Effector CD8-positive, alpha-beta T cell (primary cell): ENCODE data around the gene KIF1B.
"Not testable (repeated sequence)": the region's sequence is repeated elsewhere in the genome, so short reads cannot be mapped to it uniquely, and the experiment has no call there.

ENCODE experiments used
- DNase-seq: peaks from one replicate; lab custom pipeline; 2025; lab: John Stamatoyannopoulos, UW

KIF1B gene

DNA sequence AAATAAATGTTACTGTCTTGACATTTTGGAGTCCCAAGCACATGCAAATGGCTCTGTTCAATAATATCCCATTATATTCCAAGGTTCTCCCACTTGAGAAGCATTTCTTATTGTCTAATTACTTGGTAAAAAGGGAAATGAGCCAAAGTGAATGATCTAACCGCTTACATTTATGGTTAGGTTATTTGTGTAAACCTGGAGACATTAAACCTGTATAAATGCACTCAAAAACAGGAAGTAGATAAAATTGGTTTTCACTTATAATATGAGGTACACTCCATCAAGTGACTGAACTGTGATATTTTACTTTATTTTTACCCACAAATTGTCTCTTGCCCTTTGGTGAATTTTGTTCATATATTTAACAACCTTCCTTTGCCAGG, 26.8 kb downstream of the KIF1B start:
- no peak for DNase-seq

DNA sequence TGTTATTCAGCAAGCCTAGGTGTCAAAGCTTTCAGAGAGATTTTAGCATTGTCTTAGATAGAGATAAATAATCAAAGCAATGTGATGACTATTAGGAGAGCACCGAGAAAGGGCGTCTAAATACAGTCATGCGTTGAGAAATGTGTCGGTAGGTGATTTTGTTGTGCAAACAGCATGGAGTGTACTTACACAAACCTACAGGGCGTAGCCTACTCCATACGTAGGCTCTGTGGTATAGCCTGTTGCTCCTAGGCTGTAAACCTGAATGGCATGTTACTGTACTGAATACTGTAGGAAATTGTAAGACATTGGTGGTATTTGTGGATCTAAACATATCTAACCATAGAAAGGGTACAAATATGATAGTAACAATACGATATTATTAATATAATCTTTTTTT, 31.8 kb downstream of the KIF1B start:
- no peak for DNase-seq

DNA sequence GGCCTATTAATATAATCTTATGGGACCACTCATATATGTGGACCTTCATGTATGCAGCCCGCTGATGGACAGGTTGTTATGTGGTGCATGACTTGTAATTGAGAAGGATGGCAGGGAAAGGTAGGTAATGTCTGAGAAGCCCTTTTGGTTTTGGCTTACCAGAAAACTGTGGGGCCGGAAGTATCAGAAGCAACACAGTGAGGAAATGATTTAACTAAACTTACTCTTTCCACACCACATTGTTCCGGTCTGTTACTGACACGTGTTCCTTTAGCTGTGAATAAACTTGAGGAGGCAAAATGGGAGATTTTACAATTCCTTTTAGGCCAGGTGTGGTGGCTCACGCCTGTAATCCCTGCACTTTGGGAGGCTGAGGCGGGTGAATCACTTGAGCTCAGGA, 32.4 kb downstream of the KIF1B start:
- no peak for DNase-seq

DNA sequence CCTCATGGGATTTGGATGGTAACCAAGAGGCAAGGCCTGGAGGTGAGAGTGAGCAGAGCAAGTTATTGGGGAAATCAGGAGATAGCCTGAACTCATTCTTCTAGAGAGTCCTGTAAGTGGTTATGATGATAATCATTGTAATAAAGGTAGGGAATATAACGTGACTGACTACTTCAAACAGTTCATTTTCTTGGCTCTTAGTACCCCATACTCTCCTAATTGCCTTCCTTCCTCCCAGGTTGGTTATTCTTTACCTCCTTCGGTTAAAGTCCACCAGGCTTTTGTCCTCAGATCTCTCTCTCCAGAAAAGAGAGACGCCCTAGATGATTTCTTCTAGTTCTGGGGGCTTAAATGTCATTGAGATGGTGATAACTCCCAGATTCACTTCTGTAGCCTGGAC, 35.3 kb downstream of the KIF1B start:
- DNase-seq, result no peak

DNA sequence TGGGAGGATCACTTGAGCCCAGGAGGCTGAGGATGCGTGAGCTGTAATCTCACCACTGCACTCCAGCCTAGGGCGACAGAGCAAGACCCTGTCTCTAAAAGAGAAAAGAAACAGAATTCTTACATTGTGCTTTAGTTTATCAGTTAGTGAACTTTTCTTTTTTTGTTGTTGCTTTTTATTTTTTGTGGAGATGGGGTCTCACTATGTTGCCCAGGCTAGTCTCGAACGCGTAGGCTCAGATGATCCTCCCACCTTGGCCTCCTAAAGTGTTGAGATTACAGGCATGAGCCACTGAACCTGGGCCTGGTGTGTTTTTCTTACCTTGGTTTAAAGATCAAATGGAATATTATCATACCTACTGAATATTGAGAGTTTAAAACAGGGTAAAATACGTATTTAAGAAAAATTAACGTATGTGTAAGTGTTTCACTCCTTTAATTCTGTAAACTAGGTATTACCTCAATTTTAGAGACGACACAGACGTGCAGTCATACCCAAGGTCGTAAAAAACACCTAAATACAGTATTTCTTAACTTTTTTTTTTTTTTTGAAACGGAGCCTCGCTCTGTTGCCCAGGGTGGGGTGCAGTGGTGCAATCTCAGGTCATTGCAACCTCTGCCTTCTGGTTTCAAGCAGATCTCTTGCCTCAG, 39.6 kb downstream of the KIF1B start:
- no peak for DNase-seq

DNA sequence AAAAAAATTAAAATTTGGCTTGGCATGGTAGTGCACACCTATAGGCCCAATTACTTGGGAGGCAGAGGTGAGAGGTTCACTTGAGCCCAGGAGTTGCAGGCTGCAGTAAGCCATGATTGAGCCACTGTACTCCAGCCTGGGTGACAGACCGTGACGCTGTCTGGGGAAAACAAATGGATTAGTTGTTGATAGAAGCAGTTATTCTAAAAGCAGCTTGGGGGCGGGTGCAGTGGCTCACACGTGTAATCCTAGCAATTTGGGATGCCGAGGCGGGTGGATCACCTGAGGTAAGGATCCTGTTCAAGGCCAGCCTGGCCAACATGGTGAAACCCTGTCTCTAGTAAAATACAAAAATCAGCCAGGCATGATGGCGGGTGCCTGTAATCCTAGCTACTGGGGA, 40.3 kb downstream of the KIF1B start:
- no peak for DNase-seq

DNA sequence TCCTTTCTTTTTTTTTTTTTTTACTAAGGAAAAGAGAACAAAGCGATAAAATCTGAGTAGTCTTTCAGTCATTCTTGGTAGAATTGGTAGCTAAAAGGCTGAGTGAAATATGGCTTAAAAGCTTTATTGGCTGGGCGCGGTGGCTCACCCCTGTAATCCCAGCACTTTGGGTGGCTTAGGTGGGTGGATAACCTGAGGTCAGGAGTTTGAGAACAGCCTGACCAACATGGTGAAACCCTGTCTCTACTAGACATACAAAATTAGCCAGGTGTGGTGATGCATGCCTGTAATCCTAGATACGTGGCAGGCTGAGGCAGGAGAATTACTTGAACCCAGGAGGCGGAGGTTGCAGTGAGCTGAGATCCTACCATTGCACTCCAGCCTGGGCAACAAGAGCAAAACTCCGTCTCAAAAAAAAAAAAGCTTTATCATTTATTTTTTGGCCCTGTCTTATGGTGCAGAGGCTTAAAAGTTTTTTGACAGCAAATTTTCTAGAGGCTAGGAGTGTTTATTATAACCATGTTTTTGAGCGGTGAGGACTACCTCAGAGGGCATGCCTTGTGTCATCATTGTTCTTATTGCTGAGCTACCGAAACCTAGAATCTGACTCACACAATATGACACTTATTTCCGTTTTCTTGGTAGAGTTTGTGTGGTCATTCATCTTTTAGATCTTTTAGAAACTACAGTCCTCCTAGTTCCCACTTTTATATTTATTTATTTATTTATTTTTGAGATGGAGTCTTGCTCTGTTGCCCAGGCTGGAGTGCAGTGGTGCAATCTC, 41.1 kb downstream of the KIF1B start:
- DNase-seq, result not testable (repeated sequence)

DNA sequence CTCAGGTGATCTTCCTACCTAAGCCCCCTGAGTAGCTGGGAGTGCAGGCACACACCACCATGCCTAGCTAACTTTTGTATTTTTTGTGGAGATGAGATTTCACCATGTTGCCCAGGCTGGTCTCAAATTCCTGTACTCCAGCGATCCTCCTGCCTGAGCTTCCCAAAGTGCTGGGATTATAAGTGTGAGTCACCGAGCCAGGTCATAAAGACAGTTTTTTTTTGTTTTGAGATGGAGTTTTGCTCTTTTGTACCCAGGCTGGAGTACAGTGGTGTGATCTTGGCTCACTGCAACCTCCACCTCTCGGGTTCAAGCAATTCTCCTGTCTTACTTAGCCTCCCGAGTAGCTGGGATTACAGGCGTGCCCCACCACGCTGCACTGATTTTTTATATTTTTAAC, 42.1 kb downstream of the KIF1B start:
- DNase-seq, result no peak

DNA sequence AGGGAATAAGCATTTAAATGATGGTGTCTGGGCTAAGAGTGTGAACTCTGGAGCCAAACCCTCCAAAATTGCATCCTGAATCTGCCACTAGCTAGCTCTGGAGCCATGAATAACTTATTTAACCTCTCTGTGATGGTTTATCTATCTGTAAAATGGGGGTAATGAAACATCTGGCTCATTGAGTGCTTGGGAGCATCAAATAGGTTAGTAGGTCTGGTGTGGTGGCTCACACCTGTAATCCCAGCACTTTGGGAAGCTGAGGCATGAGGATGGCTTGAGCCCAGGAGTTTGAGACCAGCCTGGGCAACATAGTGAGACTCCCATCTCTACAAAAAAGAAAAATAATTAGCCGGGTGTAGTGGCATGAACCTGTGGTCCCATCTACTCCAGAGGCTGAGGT, 42.8 kb downstream of the KIF1B start:
- DNase-seq, result no peak

DNA sequence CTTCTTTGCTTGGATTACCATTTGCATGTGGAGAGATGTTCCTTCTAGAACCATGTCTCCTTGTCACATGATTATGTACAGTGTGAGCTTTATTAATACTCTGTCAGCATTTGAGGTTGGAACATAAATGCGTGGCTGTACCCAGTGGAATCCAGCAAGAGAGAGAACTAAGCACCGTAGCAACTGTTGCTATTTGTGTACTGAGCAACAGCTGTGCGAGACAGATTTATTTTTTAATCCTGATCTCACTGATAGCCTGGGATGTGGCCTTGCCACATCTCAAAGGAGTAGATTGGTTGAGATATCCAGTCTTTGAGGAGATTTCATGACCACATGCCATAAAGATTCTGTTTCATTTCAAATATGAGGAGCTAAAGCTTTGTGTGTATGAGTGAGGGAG, 43.4 kb downstream of the KIF1B start:
- DNase-seq, result no peak

DNA sequence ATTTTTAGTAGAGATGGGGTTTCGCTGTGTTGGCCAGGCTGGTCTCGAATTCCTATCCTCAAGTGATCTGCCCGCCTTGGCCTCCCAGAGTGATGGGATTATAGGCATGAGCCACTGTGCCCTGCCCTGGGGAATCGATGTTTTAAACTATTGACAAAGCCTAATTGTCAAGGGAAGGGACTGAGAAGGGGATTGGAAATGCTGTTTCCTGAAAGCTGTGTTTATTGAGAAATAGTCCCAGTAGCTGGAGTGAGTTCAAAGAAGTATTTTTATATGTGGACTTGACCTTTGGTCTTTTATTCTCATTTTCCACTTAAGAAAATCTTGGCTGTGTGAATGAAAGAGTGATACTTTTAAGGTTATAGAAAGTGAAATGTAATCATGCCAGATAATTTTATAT, 47.5 kb downstream of the KIF1B start:
- DNase-seq, result no peak

DNA sequence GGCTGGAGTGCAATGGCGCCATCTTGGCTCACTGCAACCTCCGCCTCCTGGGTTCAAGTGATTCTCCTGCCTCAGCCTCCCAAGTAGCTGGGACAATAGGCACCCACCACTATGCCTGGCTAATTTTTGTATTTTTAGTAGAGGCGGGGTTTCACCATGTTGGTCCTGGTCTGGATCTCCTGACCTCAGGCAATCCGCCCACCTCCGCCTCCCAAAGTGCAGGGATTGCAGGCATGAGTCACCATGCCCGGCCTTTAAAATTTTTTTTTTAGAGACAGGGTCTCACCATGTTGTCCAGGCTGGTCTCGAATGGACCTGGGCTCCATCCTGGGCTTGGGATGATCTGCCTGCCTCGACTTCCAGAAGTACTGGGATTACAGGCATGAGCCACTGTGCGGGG, 49.2 kb downstream of the KIF1B start:
- DNase-seq, result not testable (repeated sequence)

DNA sequence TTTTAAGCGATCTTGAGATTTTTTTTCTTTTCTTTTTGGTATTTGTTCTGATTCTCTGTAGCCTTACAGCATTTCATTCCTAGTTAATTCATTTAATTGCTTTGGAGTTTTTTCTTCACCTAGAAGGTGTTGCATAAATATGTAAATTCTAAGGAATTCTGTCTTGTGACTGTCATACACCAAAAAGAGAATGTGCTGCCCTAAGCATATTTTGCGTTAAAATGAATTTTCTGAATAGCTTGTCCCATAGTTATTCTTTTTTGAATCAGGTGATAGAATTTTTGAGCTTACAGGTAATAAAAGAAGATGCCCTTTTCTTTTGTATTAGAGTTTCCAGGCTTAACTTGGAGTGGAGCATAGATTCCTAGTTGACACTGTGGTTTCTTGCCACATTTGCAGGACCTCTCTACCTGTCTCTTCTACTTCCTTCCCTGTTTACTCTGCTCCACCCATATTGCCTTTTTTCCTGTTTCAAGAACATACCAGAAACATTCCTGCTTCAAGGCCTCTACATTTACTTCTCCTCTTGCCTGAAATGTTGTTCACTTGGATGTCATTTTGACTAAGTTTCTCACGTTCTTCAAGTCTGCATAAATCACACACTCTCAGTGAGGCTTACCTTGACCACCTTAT, 53.2 kb downstream of the KIF1B start:
- DNase-seq, result no peak

DNA sequence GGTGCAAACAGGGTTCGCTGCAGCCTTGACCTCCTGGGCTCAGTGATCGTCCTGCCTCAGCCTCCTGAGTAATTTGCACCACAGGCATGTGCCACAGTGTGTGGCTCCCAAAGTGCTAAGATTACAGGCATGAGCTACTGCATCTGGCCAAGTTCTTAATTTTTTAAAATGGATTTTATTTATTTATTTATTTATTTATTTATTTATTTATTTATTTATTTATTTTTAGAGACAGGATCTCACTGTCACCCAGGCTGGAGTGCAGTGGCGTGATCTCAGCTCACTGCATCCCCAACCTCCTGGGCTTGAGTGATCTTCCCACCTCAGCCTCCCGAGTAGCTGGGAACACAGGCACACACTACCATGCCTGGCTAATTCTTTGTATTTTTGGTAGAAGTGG, 54.7 kb downstream of the KIF1B start:
- no peak for DNase-seq

DNA sequence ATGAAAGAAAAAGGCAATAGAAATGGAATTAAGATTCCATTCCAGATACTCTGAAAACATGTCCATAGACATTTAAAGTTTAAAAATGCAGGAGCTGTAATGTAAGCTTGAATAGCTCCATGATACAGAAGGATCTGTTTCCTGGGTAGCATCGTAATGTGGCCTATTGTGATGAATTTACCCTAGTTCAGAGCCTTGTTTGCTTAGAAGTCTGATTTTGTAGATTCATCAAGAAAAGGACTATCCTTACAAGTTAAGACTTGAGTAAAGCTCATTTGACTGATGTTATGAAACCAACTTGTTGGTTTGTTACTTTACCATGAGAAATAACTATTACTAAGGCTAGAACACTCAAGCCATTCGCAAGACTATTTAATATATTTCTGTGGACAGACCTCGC, 55.5 kb downstream of the KIF1B start:
- DNase-seq, result no peak

DNA sequence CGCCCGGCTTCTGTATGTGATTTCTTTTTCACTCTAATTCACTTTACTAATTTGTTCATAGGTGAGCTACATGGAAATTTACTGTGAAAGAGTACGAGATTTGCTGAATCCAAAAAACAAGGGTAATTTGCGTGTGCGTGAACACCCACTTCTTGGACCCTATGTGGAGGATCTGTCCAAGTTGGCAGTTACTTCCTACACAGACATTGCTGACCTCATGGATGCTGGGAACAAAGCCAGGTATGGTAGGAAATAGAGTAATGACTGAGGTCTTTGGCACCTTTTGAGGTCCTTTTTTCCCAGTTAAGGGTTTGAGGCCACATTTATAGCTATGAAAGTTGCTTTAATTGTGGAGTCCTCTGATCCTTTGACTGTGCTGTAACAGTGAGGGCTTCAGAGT, 56.9 kb downstream of the KIF1B start:
- no peak for DNase-seq

DNA sequence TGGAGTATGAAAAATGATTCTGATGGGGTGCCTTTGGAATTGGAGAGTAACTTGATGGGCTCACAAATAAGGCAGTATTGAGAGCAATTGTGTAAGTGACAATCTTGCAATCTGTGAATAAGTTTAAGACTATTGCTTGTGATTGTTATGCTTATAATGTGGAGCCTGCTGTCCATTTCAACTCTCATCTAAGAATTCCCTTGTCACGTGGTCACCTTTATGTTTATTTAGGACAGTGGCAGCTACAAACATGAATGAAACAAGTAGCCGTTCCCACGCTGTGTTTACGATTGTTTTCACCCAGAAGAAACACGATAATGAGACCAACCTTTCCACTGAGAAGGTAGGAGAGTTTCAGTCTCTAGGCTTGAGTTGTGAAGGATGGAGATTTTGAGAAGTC, 57.6 kb downstream of the KIF1B start:
- no peak for DNase-seq

DNA sequence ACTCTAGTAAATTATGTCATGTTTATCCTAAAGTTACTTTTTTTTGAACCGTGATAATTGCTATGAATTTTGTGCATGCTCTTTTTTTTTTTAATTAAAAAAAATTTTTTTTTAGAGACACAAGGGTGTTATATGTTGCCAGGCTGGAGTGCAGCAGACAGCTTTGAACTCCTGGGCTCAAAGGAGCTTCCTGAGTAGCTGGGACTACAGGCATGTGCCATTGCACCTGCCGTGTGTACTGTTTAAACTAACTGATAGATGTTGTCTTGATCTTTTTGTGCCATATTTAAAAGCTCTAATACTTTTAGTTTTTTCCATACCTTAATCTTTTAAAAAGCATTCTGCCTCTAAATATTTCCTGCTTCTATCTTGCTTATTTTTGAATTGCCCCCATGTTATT, 60.7 kb downstream of the KIF1B start:
- no peak for DNase-seq

DNA sequence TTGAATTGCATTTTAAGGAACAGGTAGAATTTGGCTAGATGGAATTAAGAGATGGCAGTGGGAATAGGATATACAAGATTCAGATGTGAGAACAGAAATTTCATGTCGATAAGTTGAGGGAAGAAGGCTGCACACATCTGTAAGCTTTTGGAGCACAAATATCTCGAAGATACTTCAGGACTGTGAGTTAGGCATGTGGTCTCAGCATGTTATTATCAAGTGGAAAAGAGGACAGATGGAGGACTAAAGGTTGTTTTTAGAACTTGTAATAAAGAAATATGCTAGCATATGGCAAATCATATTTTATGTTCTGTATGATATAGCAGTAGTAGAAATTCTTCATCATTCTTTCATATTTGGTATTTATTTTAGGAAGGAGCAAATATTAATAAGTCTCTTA, 61.5 kb downstream of the KIF1B start:
- DNase-seq, result no peak

DNA sequence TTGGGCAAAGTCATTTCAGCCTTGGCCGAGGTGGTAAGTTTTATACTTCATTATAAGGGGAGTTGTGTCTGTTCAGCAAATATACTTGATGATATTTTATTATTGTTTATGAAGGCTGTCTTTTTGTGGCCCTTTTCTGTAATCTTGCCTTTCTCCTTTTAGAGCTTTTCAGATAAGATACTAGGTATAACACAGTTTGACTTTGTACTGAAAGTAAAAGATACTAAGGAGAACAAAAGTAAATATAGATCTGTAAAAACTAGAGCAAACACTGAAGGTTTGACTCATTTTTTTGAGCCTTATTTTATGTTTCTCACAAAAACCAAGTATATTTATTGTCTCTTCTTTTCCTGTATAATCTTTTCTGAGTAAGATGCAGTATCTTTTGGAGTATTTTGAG, 61.9 kb downstream of the KIF1B start:
- no peak for DNase-seq

DNA sequence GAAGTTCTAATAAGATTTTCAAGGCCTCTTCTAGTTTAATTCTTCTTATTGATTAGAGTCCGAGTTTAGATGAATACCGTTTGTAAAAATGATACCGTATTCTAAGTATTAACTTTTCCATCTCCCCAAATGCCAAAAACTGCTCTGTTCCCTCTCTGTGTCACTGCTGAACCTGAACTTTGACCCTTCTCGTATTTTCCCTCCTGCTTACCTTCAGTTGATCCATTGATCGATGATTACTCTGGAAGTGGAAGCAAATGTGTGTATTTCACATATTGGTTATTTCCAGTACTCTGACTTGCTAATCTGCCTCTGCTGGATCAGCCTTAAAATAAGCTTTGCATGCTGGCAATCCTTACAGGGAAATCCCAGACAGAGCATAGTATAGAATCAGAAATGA, 68.5 kb downstream of the KIF1B start:
- DNase-seq, result no peak

DNA sequence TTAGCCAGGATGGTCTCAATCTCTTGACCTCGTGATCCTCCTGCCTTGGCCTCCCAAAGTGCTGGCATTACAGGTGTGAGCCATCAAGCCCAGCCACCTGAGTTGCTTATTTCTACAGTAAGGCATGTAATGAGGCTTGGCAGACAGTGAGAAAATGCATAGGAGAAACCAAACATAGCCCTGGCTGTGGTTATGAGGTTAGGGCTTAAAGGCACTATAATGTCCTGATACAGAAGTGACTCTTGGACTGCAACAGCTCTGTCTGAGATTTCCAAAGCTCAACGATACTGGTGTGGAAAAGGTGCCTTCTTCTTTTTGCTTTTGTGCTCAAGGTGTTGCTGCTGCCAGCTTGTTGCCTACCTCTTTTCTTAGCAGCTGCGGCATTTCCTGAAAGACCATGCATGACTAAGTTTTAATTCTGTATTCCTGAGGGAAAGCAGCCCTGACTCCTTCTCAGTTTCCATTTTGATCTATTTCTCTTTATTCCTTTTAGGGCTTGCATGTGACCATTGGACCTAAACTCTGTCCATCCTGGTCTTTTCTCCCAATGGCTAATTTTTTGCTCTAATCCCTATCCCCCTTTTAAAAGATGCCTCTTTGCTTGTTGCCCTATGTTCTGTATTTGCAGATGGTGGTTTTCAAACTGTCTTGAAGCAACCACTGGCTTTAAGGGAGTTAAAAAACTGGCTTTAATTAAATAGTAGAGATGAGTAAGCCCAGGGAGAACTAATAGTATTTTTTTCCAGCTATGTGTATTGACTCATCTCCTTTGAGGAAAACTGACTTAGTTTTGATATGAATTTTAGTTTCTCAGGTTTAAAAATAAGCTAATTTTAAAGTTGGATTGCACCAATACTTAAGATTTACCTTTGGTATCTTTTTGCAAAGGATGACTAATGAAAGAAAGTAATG, 70.3 kb downstream of the KIF1B start:
- no peak for DNase-seq
